Motor neuron (in vitro differentiated cells): Measurements from ENCODE around the gene PRG3. TPM values are rescaled to one million over a fixed set of nuclear protein-coding genes. Genes with fewer than 3 reads are reported as not detected.

Source experiments
- ATAC-seq, 8 experiments: fragments of 200-7000 bp; cut with Tn5 transposase; replicated peaks in 6 of 8; 2 replicates each; pipeline ENCODE4 v1.8.0; 2021; ENCODE audit warnings: mild to moderate bottlenecking in 8 of 8, moderate library complexity in 8 of 8
- H3K27ac ChIP-seq, 2 donors: fragments of 250-450 bp; sonication (Bioruptor Pico); 2 replicates each; pipeline ENCODE4 v1.9.0; 2021; ENCODE audit warnings: antibody characterized with exemption in 2 of 2, mild to moderate bottlenecking in 2 of 2, moderate library complexity in 1 of 2
- H3K4me1 ChIP-seq, 2 donors: fragments of 250-450 bp; sonication (Bioruptor Pico); replicated peaks in 1 of 2; 2 replicates each; pipeline ENCODE4 v1.6.1; 2021; ENCODE audit warnings: antibody characterized with exemption in 2 of 2, mild to moderate bottlenecking in 2 of 2, moderate library complexity in 1 of 2
- H3K4me3 ChIP-seq, 5 donors: fragments of 250-450 bp; sonication (Bioruptor Pico); 2 replicates each; pipeline ENCODE4 v1.9.0; 2021; ENCODE audit warnings: antibody characterized with exemption in 5 of 5, mild to moderate bottlenecking in 5 of 5, moderate library complexity in 4 of 5
- WGBS, 10 experiments: fragments of 450-650 bp; shearing (Covaris generic); methylation state at CpG; one replicate each; pipeline ENCODE4 v1.0.0; 2022; 5-methylcytosine and 5-hydroxymethylcytosine counted together
- in situ Hi-C, 9 experiments: fragments of 400-800 bp; cut with MboI; loops; one replicate each; pipeline ENCODE4 v1.15.0; 2021; ENCODE audit warnings: low sequenced_read_pairs in 9 of 9, low pct_unique_long_range_greater_than_20kb in 2 of 9; ENCODE audit not compliant: unreplicated experiment in 9 of 9
- total RNA-seq, 8 experiments: library from RNA; unstranded; fragments of 300-600 nt; gene quantifications; 2 replicates each; pipeline versions ENCODE4 v1.2.3 to v1.2.4, GENCODE V29; 2022

PRG3 gene
- total RNA-seq, 8 experiments from 2014 or later: not detected

GRCh38 chr11:57392066-57392762, 11.3 kb upstream of the PRG3 start:
- no peak for ATAC-seq
- in situ Hi-C loops: no loop called here
- no peak overlapping the region for H3K27ac ChIP-seq
- 33 to 92% (median 70%) methylated on average over 1 to 7 of the region's 8 CpGs for WGBS, 10 experiments
- no peak overlapping the region for H3K4me3 ChIP-seq
- H3K4me1 ChIP-seq: no peaks in the 10 kb centered on the region

- Histone ChIP-seq H3K27ac (no peak overlapping the region), H3K4me3 (no peak overlapping the region), H3K4me1 (no peaks in the 10 kb centered on the region)
- whole genome bisulfite sequencing, 10 experiments: 8 to 89% (median 40%) methylated on average over 1 to 2 of the region's 2 CpGs; no CpG with 5 or more reads in 1 of the 10 experiments
- ATAC-seq: peak in 1 of 8 experiments; percentile 23
- in situ Hi-C loops: no loop called here
These were observed 10.6 kb upstream of the PRG3 start for GRCh38 chr11:57391539-57391938.

- in situ Hi-C loops: no loop called here
- ATAC-seq: no peak
These were observed 10.2 kb upstream of the PRG3 start for GRCh38 chr11:57391111-57391510.

GRCh38 chr11:57390535-57390934, 9.6 kb upstream of the PRG3 start, which contains the start of gene PRG2:
Gene PRG2 (minus strand): TSS chr11:57390650. CDS start chr11:57389944, 706 bp downstream.
- no peaks in the 10 kb centered on the region for H3K4me1 ChIP-seq
- in situ Hi-C loops: no loop called here
- 0 to 61% (median 51%) methylated on average over 1 to 2 of the region's 2 CpGs; no CpG with 5 or more reads in 4 of the 10 experiments for WGBS, 10 experiments
- no peak within 1 kb of the TSS for H3K27ac ChIP-seq
- ATAC-seq: no peak
- H3K4me3 ChIP-seq: no peak within 1 kb of the TSS

More at GRCh38 chr11:57391111-57391510, 10.2 kb upstream of the PRG3 start:
- Histone ChIP-seq H3K4me1 (no peaks in the 10 kb centered on the region), H3K4me3 (no peak overlapping the region), H3K27ac (no peak overlapping the region)
- 36 to 100% (median 83%) methylated on average over 1 to 3 of the region's 3 CpGs; no CpG with 5 or more reads in 1 of the 10 experiments for whole genome bisulfite sequencing, 10 experiments

- 26 to 86% (median 71%) methylated on average over 1 to 6 of the region's 16 CpGs; no CpG with 5 or more reads in 4 of the 10 experiments for WGBS, 10 experiments
- ATAC-seq: no peak
These were observed 6.5 kb upstream of the PRG3 start for GRCh38 chr11:57387289-57388030.

GRCh38 chr11:57386178-57386940, 5.4 kb upstream of the PRG3 start:
- ATAC-seq: no peak

More at GRCh38 chr11:57387289-57388030, 6.5 kb upstream of the PRG3 start:
- in situ Hi-C loops: no loop called here
- Histone ChIP-seq H3K4me1 (no peaks in the 10 kb centered on the region), H3K4me3 (no peak overlapping the region), H3K27ac (no peak overlapping the region)

GRCh38 chr11:57379732-57380131, 1.2 kb downstream of the PRG3 start:
- Histone ChIP-seq H3K27ac (no peak overlapping the region), H3K4me1 (no peaks in the 10 kb centered on the region), H3K4me3 (no peak overlapping the region)
- in situ Hi-C loops: no loop called here
- 0 to 16% (median 7%) methylated on average over 1 to 6 of the region's 10 CpGs; no CpG with 5 or more reads in 5 of the 10 experiments for WGBS, 10 experiments
- no peak for ATAC-seq

More at GRCh38 chr11:57386178-57386940, 5.4 kb upstream of the PRG3 start:
- Histone ChIP-seq H3K27ac (no peak overlapping the region), H3K4me3 (no peak overlapping the region), H3K4me1 (no peaks in the 10 kb centered on the region)
- 49 to 83% (median 75%) methylated on average over 1 to 5 of the region's 5 CpGs; no CpG with 5 or more reads in 3 of the 10 experiments for WGBS, 10 experiments
- in situ Hi-C loops: no loop called here

- H3K4me1 ChIP-seq: no peaks in the 10 kb centered on the region
- in situ Hi-C loops: no loop called here
- no peak overlapping the region for H3K4me3 ChIP-seq
- no peak overlapping the region for H3K27ac ChIP-seq
- no peak for ATAC-seq
These were observed 2.8 kb downstream of the PRG3 start for GRCh38 chr11:57378186-57378585.

- 0 to 85% (median 24%) methylated on average over 1 to 3 of the region's 5 CpGs; no CpG with 5 or more reads in 4 of the 10 experiments for WGBS, 10 experiments
- in situ Hi-C loops: no loop called here
- no peak overlapping the region for H3K4me3 ChIP-seq
- no peaks in the 10 kb centered on the region for H3K4me1 ChIP-seq
- no peak overlapping the region for H3K27ac ChIP-seq
- peak in 3 of 8 experiments; percentile 11 to 78 (median 32) for ATAC-seq
These were observed 3.8 kb downstream of the PRG3 start for GRCh38 chr11:57377107-57377506.

GRCh38 chr11:57376095-57377090, 4.6 kb downstream of the PRG3 start:
- in situ Hi-C loops: no loop called here
- WGBS, 10 experiments: 0 to 7% (median 4%) methylated on average over 1 to 14 of the region's 26 CpGs; no CpG with 5 or more reads in 6 of the 10 experiments

GRCh38 chr11:57375490-57375889, 5.5 kb downstream of the PRG3 start:
- Histone ChIP-seq H3K27ac (no peak overlapping the region), H3K4me3 (no peak overlapping the region), H3K4me1 (no peaks in the 10 kb centered on the region)
- no peak for ATAC-seq
- WGBS, 10 experiments: 20 to 43% (median 33%) methylated on average over 1 to 2 of the region's 2 CpGs; no CpG with 5 or more reads in 7 of the 10 experiments
- in situ Hi-C loops: no loop called here

More at GRCh38 chr11:57376095-57377090, 4.6 kb downstream of the PRG3 start:
- ATAC-seq: peak in 4 of 8 experiments; percentile 7 to 76 (median 52)
- H3K4me1 ChIP-seq: no peaks in the 10 kb centered on the region
- peak overlapping the region in 2 of 5 donors; percentile 23 to 26 for H3K4me3 ChIP-seq
- H3K27ac ChIP-seq: no peak overlapping the region

- in situ Hi-C loops: loop anchor here in 2 of 9 experiments (25.0 kb wide), 2 partner anchors 112 to 162 kb away; partner anchors contain the start of genes SMTNL1 (in 1 of the 2) and TIMM10 (in 1 of the 2)
- ATAC-seq: peak in 1 of 8 experiments; percentile 76
- WGBS, 10 experiments: 13 to 100% (median 73%) methylated on average over 1 to 2 of the region's 3 CpGs; no CpG with 5 or more reads in 4 of the 10 experiments
- Histone ChIP-seq H3K4me1 (no peaks in the 10 kb centered on the region), H3K27ac (no peak overlapping the region), H3K4me3 (no peak overlapping the region)
These were observed 6.0 kb downstream of the PRG3 start for GRCh38 chr11:57374966-57375365.
